HG02970 (cell line): ENCODE data around the gene MKNK1.

Experiments used
- ATAC-seq: cut with Tn5 transposase; IDR thresholded peaks from one replicate; pipeline ENCODE4 v1.9.1; 2021; ENCODE audit warnings: mild to moderate bottlenecking, moderate library complexity, moderate number of reproducible peaks; ENCODE audit not compliant: unreplicated experiment, low FRiP score

The MKNK1 gene

GRCh38 chr1:46569116-46569515 lies 35.0 kb downstream of the MKNK1 start:
- no peak for ATAC-seq

- no peak for ATAC-seq
Measured at GRCh38 chr1:46568461-46568891, 35.6 kb downstream of the MKNK1 start.

- no peak for ATAC-seq
Measured at GRCh38 chr1:46563341-46563740, 40.7 kb downstream of the MKNK1 start.

GRCh38 chr1:46562498-46562897 lies 41.6 kb downstream of the MKNK1 start:
- no peak for ATAC-seq

- no peak for ATAC-seq
Measured at GRCh38 chr1:46558966-46559365, 45.1 kb downstream of the MKNK1 start.

GRCh38 chr1:46558141-46558963 lies 45.7 kb downstream of the MKNK1 start:
- no peak for ATAC-seq

- no peak for ATAC-seq
Measured at GRCh38 chr1:46557403-46557802, 46.7 kb downstream of the MKNK1 start.

- ATAC-seq = no peak
Measured at GRCh38 chr1:46556822-46557221, 47.2 kb downstream of the MKNK1 start.

- ATAC-seq = no peak
Measured at GRCh38 chr1:46555826-46556619, 48.0 kb downstream of the MKNK1 start.

- ATAC-seq = no peak
Measured at GRCh38 chr1:46554597-46555381, 49.3 kb downstream of the MKNK1 start.

- no peak for ATAC-seq
Measured at GRCh38 chr1:46554236-46554596, 49.9 kb downstream of the MKNK1 start.

GRCh38 chr1:46553506-46553905 lies 50.6 kb downstream of the MKNK1 start:
- ATAC-seq = no peak

- ATAC-seq = no peak
Measured at GRCh38 chr1:46552357-46553237, 51.5 kb downstream of the MKNK1 start.

- ATAC-seq = no peak
Measured at GRCh38 chr1:46551597-46552095, 52.4 kb downstream of the MKNK1 start, which contains the start of gene KNCN. KNCN (minus strand) TSS chr1:46551647; CDS start chr1:46551215, 432 bp downstream.

- no peak for ATAC-seq
Measured at GRCh38 chr1:46550751-46551231, 53.3 kb downstream of the MKNK1 start.

GRCh38 chr1:46549697-46550681 lies 54.1 kb downstream of the MKNK1 start:
- no peak for ATAC-seq

- no peak for ATAC-seq
Measured at GRCh38 chr1:46547481-46548383, 56.3 kb downstream of the MKNK1 start.
